OCI-LY7 (cell line): ENCODE measurements around the gene SYT11. TPM values are rescaled to one million over a fixed set of nuclear protein-coding genes. Genes with fewer than 3 reads are reported as not detected.

Experiments
- BruUV-seq: library from RNA; stranded (reverse); fragments of 400-500 nt; replicated peaks from 2 replicates; lab custom pipeline; 2021; lab: Mats Ljungman, UMichigan
- CTCF ChIA-PET: fragments of 300-600 bp; sonication (Branson Sonifier 250); formaldehyde crosslinking; loops from one replicate; lab custom pipeline; 2022; ENCODE audit warnings: antibody characterized with exemption; ENCODE audit not compliant: unreplicated experiment; lab: Charles Lee
- POLR2A ChIA-PET: fragments of 300-600 bp; sonication (Branson Sonifier 250); formaldehyde crosslinking; loops from one replicate; lab custom pipeline; 2022; ENCODE audit warnings: antibody characterized with exemption; lab: Charles Lee
- DNase-seq: peaks from one replicate; pipeline ENCODE4 v3.0.0-alpha.2; 2015; ENCODE audit warnings: low spot score
- H2AFZ ChIP-seq: fragments of 200-600 bp; sonication (generic), shearing (Covaris generic); 2 replicates; pipeline ENCODE4 v1.6.1; 2014; ENCODE audit warnings: mild to moderate bottlenecking, antibody characterized with exemption, low read length, moderate library complexity
- H3K27ac ChIP-seq: fragments of 200-600 bp; sonication (generic); 2 replicates; pipeline ENCODE4 v1.5.1; 2014; ENCODE audit warnings: mixed run types, low read depth, mild to moderate bottlenecking, moderate library complexity, low read length, inconsistent platforms; ENCODE audit not compliant: poor library complexity, severe bottlenecking
- H3K36me3 ChIP-seq: fragments of 200-600 bp; sonication (generic); 2 replicates; pipeline ENCODE4 v1.6.1; 2014; ENCODE audit warnings: mild to moderate bottlenecking, antibody characterized with exemption, low read length, moderate library complexity, mixed read lengths; ENCODE audit not compliant: insufficient read depth
- H3K4me1 ChIP-seq: fragments of 200-600 bp; sonication (generic); 2 replicates; pipeline ENCODE4 v1.5.1; 2014; ENCODE audit warnings: mild to moderate bottlenecking, low read length; ENCODE audit not compliant: insufficient read depth, poor library complexity, severe bottlenecking
- H3K4me2 ChIP-seq: fragments of 200-600 bp; sonication (generic); 2 replicates; pipeline ENCODE4 v1.6.1; 2014; ENCODE audit warnings: mild to moderate bottlenecking, low read length
- H3K4me3 ChIP-seq: fragments of 200-600 bp; sonication (generic); 2 replicates; pipeline ENCODE4 v1.5.1; 2014; ENCODE audit warnings: mild to moderate bottlenecking, low read depth, low read length; ENCODE audit not compliant: poor library complexity, severe bottlenecking
- H3K79me2 ChIP-seq: fragments of 200-600 bp; sonication (generic); 2 replicates; pipeline ENCODE4 v1.6.1; 2016; ENCODE audit warnings: low read depth, mild to moderate bottlenecking, low read length, moderate library complexity, mixed read lengths; ENCODE audit not compliant: insufficient read depth
- H3K9me2 ChIP-seq: fragments of 200-600 bp; sonication (generic); 2 replicates; pipeline ENCODE4 v1.6.1; 2016; ENCODE audit warnings: mild to moderate bottlenecking, low read length, mixed read lengths; ENCODE audit not compliant: insufficient read depth
- H3K9me3 ChIP-seq: fragments of 200-600 bp; sonication (generic); 2 replicates; pipeline ENCODE4 v1.6.1; 2014; ENCODE audit warnings: mild to moderate bottlenecking, mixed run types, low read length, mixed read lengths
- H4K20me1 ChIP-seq: fragments of 200-600 bp; sonication (generic); 2 replicates; pipeline ENCODE4 v1.6.1; 2014; ENCODE audit warnings: mild to moderate bottlenecking, antibody characterized with exemption, low read length, moderate library complexity, mixed read lengths; ENCODE audit not compliant: insufficient read depth
- CTCF ChIP-seq: fragments of 200-600 bp; sonication (generic); conservative IDR thresholded peaks from 2 replicates; pipeline ENCODE4 v1.5.1; 2014; ENCODE audit warnings: mild to moderate bottlenecking, antibody characterized with exemption, low read length, moderate library complexity, mixed read lengths
- EZH2phosphoT487 ChIP-seq: fragments of 200-600 bp; sonication (generic); IDR thresholded peaks from 2 replicates; pipeline ENCODE4 v1.6.1; 2018; ENCODE audit warnings: low read depth, borderline replicate concordance, mild to moderate bottlenecking, mixed run types, antibody characterized with exemption, low read length, moderate library complexity, mixed read lengths
- intact Hi-C: fragments of 100-400 bp; cut with micrococcal nuclease; formaldehyde crosslinking; loops from one replicate; pipeline ENCODE4 v1.10.0; 2022; ENCODE audit not compliant: unreplicated experiment
- total RNA-seq, 2 experiments: library from RNA; depleted of rRNA in 1 of 2; stranded (reverse); fragments of >200 nt in 1 of 2; shearing (Covaris generic) in 1 of 2; gene quantifications; 2 replicates each; pipeline ENCODE4 v1.2.3, GENCODE V29; 2014 to 2022

Gene SYT11
- total RNA-seq, 2 experiments from 2014 or later: 41.8 to 60.8 TPM

- Histone ChIP-seq H3K36me3 (peaks cover 94% of the 10 kb centered on the region), H4K20me1 (no peaks in the 10 kb centered on the region), H3K9me2 (no peaks in the 10 kb centered on the region), H3K4me1 (peaks cover 23% of the 10 kb centered on the region), H3K4me3 (no peak overlapping the region), H3K9me3 (no peaks in the 10 kb centered on the region), H2AFZ (no peak overlapping the region), H3K79me2 (peaks cover 12% of the 10 kb centered on the region; the same call in 1 of the 2 replicates), H3K4me2 (no peak overlapping the region), H3K27ac (peak overlapping the region; percentile 17)
- DNase-seq: no peak
- CTCF ChIA-PET: no interaction called here
- BruUV-seq: no TSS peak
- TF ChIP-seq EZH2phosphoT487: no peak
- TF ChIP-seq CTCF: no peak
- POLR2A ChIA-PET: interaction anchor here (0.6 kb wide), 1 partner anchor 274 kb away, joined by 5 read pairs; no protein-coding TSS in a partner anchor
- intact Hi-C loops: no loop called here
Measured at GRCh38 chr1:155913969-155914757, 54.8 kb downstream of the SYT11 start.

GRCh38 chr1:155918660-155919059, 59.3 kb downstream of the SYT11 start:
- DNase-seq: no peak
- no peaks in the 10 kb centered on the region for H3K9me2 ChIP-seq
- intact Hi-C loops: no loop called here
- H3K4me1 ChIP-seq: no peaks in the 10 kb centered on the region
- CTCF ChIA-PET: no interaction called here
- peaks cover 26% of the 10 kb centered on the region; the same call in 1 of the 2 replicates for H3K79me2 ChIP-seq
- H4K20me1 ChIP-seq: no peaks in the 10 kb centered on the region
- no peak overlapping the region for H3K4me2 ChIP-seq
- H3K4me3 ChIP-seq: no peak overlapping the region
- no peak overlapping the region for H3K27ac ChIP-seq
- H2AFZ ChIP-seq: no peak overlapping the region
- POLR2A ChIA-PET: interaction anchor here (0.6 kb wide), 1 partner anchor 55 kb away, joined by 3 read pairs; no protein-coding TSS in a partner anchor
- no TSS peak for BruUV-seq
- no peaks in the 10 kb centered on the region for H3K9me3 ChIP-seq
- peaks cover 98% of the 10 kb centered on the region for H3K36me3 ChIP-seq
- no peak for TF ChIP-seq CTCF
- TF ChIP-seq EZH2phosphoT487: no peak

- no peak overlapping the region for H3K4me2 ChIP-seq
- no TSS peak for BruUV-seq
- peaks cover 29% of the 10 kb centered on the region; the same call in 1 of the 2 replicates for H3K79me2 ChIP-seq
- no peaks in the 10 kb centered on the region for H3K9me2 ChIP-seq
- TF ChIP-seq CTCF: no peak
- ChIA-PET CTCF (no interaction called here), POLR2A (interaction anchor here (0.6 kb wide), 1 partner anchor 381 kb away, joined by 3 read pairs; no protein-coding TSS in a partner anchor)
- peaks cover 98% of the 10 kb centered on the region for H3K36me3 ChIP-seq
- H2AFZ ChIP-seq: no peak overlapping the region
- intact Hi-C loops: no loop called here
- H3K4me1 ChIP-seq: no peaks in the 10 kb centered on the region
- no peak overlapping the region for H3K27ac ChIP-seq
- no peak for DNase-seq
- H4K20me1 ChIP-seq: no peaks in the 10 kb centered on the region
- H3K4me3 ChIP-seq: no peak overlapping the region
- no peaks in the 10 kb centered on the region for H3K9me3 ChIP-seq
Measured at GRCh38 chr1:155919801-155920200, 60.4 kb downstream of the SYT11 start.
